Loucy (cell line): ENCODE data around the gene FAM9C.
"Not testable (repeated sequence)": the region's sequence is repeated elsewhere in the genome, so short reads cannot be mapped to it uniquely, and the experiment has no call there.

Experiments used
- H2AFZ ChIP-seq: fragments of 200-600 bp; sonication (generic); 2 replicates; pipeline ENCODE4 v1.6.0; 2016; ENCODE audit warnings: antibody characterized with exemption, mild to moderate bottlenecking, low read length, moderate library complexity
- H3F3A ChIP-seq: fragments of 200-600 bp; 2 replicates; pipeline ENCODE4 v1.6.0; 2016; ENCODE audit warnings: antibody characterized with exemption, low read depth, mild to moderate bottlenecking
- H3K27me3 ChIP-seq: fragments of 200-600 bp; sonication (generic); 2 replicates; pipeline ENCODE4 v1.6.1; 2014; ENCODE audit warnings: low read length, mild to moderate bottlenecking; ENCODE audit not compliant: insufficient read depth, poor library complexity, severe bottlenecking
- H3K36me3 ChIP-seq: fragments of 200-600 bp; sonication (generic); 2 replicates; pipeline ENCODE4 v1.6.1; 2016; ENCODE audit warnings: low read length; ENCODE audit not compliant: insufficient read depth
- H3K4me1 ChIP-seq: fragments of 200-600 bp; sonication (generic); 2 replicates; pipeline ENCODE4 v1.5.1; 2014; ENCODE audit warnings: low read length, mild to moderate bottlenecking; ENCODE audit not compliant: insufficient read depth, poor library complexity, severe bottlenecking
- H3K4me2 ChIP-seq: fragments of 200-600 bp; sonication (generic); 2 replicates; pipeline ENCODE4 v1.6.0; 2014; ENCODE audit warnings: antibody characterized with exemption, low read length, low read depth, mild to moderate bottlenecking; ENCODE audit not compliant: poor library complexity, severe bottlenecking
- H3K4me3 ChIP-seq: fragments of 200-600 bp; sonication (generic); 2 replicates; pipeline ENCODE4 v1.5.1; 2014; ENCODE audit warnings: low read length, mild to moderate bottlenecking, mixed read lengths; ENCODE audit not compliant: poor library complexity, severe bottlenecking
- H3K79me2 ChIP-seq: fragments of 200-600 bp; sonication (generic); 2 replicates; pipeline ENCODE4 v1.6.1; 2014; ENCODE audit warnings: low read length; ENCODE audit not compliant: insufficient read depth
- H3K9ac ChIP-seq: fragments of 200-600 bp; sonication (generic); 2 replicates; pipeline ENCODE4 v1.6.0; 2014; ENCODE audit warnings: mild to moderate bottlenecking, low read depth, low read length, moderate library complexity; ENCODE audit not compliant: poor library complexity, severe bottlenecking
- H3K9me2 ChIP-seq: fragments of 200-600 bp; sonication (generic); replicated peaks from 2 replicates; pipeline ENCODE4 v1.6.1; 2016; ENCODE audit warnings: low read depth, low read length, mixed read lengths
- H3K9me3 ChIP-seq: fragments of 200-600 bp; sonication (generic); 2 replicates; pipeline ENCODE4 v1.6.1; 2014; ENCODE audit warnings: mild to moderate bottlenecking, antibody characterized with exemption, low read length, low read depth; ENCODE audit not compliant: insufficient read depth
- H4K20me1 ChIP-seq: fragments of 200-600 bp; sonication (generic); 2 replicates; pipeline ENCODE4 v1.6.0; 2014; ENCODE audit warnings: antibody characterized with exemption, low read length, mild to moderate bottlenecking; ENCODE audit not compliant: insufficient read depth, poor library complexity, severe bottlenecking
- EZH2phosphoT487 ChIP-seq: fragments of 200-600 bp; IDR thresholded peaks from 2 replicates; pipeline ENCODE4 v1.6.1; 2018; ENCODE audit warnings: antibody characterized with exemption, mild to moderate bottlenecking, moderate library complexity, borderline replicate concordance
- TF ChIP-seq, protein P1 (sequence below): fragments of 200-600 bp; sonication (generic); conservative IDR thresholded peaks from 2 replicates; pipeline ENCODE4 v1.5.1; 2014; ENCODE audit warnings: mild to moderate bottlenecking, antibody characterized with exemption, low read length

FAM9C gene

DNA sequence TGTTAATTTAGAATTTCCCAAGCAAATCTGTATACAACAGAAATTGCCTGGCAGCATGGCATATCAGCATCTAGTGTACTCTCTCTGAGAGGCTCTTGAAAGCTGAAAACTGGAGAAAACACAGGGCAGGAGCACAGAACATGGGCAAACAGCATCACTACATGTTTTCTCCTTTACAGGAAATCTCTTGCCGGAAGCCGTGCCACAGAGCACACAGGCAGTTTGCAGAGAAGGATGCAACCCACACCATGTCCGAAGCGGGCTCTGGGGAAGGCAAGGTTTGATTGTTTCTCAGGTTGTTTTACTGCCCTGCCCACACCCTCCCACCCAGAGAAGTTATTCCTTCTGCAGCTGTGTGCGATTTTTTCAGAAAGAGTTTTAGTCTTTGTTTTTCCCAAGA is 41.1 kb upstream of the FAM9C start:
- TF ChIP-seq EZH2phosphoT487, result no peak
- TF ChIP-seq, protein P1, sequence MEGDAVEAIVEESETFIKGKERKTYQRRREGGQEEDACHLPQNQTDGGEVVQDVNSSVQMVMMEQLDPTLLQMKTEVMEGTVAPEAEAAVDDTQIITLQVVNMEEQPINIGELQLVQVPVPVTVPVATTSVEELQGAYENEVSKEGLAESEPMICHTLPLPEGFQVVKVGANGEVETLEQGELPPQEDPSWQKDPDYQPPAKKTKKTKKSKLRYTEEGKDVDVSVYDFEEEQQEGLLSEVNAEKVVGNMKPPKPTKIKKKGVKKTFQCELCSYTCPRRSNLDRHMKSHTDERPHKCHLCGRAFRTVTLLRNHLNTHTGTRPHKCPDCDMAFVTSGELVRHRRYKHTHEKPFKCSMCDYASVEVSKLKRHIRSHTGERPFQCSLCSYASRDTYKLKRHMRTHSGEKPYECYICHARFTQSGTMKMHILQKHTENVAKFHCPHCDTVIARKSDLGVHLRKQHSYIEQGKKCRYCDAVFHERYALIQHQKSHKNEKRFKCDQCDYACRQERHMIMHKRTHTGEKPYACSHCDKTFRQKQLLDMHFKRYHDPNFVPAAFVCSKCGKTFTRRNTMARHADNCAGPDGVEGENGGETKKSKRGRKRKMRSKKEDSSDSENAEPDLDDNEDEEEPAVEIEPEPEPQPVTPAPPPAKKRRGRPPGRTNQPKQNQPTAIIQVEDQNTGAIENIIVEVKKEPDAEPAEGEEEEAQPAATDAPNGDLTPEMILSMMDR, result no peak
- Histone ChIP-seq H3K4me2 (peak overlapping the region; percentile 76), H3K4me1 (peaks cover 90% of the 10 kb centered on the region), H3K9me3 (no peaks in the 10 kb centered on the region), H3K79me2 (peaks cover 30% of the 10 kb centered on the region), H4K20me1 (no peaks in the 10 kb centered on the region), H3K36me3 (no peaks in the 10 kb centered on the region), H3K27me3 (no peaks in the 10 kb centered on the region), H3K9ac (peak overlapping the region; percentile 96), H3K9me2 (no peaks in the 10 kb centered on the region), H3F3A (peaks cover 26% of the 10 kb centered on the region), H3K4me3 (peak overlapping the region; percentile 70), H2AFZ (no peak overlapping the region)

DNA sequence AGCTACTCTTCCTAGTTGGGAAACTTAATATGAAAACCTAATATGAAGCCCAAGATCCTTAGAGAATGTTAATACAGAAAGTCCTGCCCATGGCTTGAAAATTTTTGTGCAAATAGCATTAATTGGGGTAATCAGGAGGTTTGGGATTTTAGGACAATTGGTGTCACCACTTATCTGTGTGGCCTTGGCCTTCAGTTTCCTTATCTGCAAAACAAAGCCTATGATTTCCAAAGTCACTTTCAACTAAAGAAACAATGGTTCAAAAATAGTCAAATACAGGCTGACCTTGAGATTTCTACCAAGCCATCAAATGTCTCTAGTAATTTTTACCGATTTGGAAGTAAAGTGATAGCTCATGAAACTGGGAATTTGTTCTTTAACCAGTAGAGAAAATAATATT is 40.2 kb upstream of the FAM9C start:
- H3K79me2 ChIP-seq, result peaks cover 21% of the 10 kb centered on the region
- no peaks in the 10 kb centered on the region for H4K20me1 ChIP-seq
- no peaks in the 10 kb centered on the region for H3K27me3 ChIP-seq
- H3K4me2 ChIP-seq, result peak overlapping the region; percentile 76
- H3K4me3 ChIP-seq, result peak overlapping the region; percentile 70
- H3K36me3 ChIP-seq, result no peaks in the 10 kb centered on the region
- peaks cover 21% of the 10 kb centered on the region for H3F3A ChIP-seq
- no peak overlapping the region for H2AFZ ChIP-seq
- no peaks in the 10 kb centered on the region for H3K9me3 ChIP-seq
- H3K9ac ChIP-seq, result peak overlapping the region; percentile 96
- peaks cover 85% of the 10 kb centered on the region for H3K4me1 ChIP-seq
- H3K9me2 ChIP-seq, result no peaks in the 10 kb centered on the region
- TF ChIP-seq, protein P1, result no peak
- no peak for TF ChIP-seq EZH2phosphoT487

DNA sequence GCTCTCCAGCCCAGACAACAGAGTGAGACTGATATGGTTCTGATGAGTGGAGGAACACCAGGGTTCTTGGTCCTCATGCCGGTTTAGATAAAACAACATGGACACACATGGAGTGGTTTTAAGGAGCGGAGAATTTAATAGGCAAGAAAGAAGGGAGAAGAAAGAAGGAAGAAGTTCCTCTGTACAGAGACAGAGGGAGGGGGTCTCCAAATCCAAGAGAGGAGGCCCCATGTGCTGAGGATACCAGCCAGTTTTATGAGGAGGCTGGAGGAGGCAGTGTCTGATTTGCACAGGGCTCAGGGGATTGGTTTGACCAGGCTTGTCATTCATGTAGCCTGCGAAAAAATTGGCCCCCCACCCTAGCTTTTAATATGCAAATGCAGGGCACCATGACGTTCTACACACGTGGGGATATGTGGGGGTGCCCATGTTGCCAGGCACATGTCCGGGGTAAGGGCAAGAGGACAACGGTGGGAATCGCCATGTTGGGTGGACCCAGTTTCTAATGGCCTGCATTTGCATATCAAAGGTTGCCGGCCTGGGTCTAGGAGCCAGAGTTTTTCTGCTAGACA is 39.4 kb upstream of the FAM9C start:
- Histone ChIP-seq H3K4me2 (peak overlapping the region; percentile 76), H3F3A (peaks cover 21% of the 10 kb centered on the region), H3K4me3 (peak overlapping the region; percentile 70), H3K9ac (peak overlapping the region; percentile 96), H3K4me1 (peaks cover 89% of the 10 kb centered on the region), H3K79me2 (peaks cover 14% of the 10 kb centered on the region)
- H3K27me3 ChIP-seq, H3K36me3 ChIP-seq, H4K20me1 ChIP-seq, H2AFZ ChIP-seq, H3K9me3 ChIP-seq, H3K9me2 ChIP-seq: not testable (repeated sequence)
